ENCODE measurements around the gene MT4.
A peak's percentile ranks its signal among the peaks of the same experiment; 100 is the strongest.

MT4 gene

GRCh38 chr16:56605475-56605874 is 40.6 kb downstream of the MT4 start:
- no peak for DNase-seq

DNA sequence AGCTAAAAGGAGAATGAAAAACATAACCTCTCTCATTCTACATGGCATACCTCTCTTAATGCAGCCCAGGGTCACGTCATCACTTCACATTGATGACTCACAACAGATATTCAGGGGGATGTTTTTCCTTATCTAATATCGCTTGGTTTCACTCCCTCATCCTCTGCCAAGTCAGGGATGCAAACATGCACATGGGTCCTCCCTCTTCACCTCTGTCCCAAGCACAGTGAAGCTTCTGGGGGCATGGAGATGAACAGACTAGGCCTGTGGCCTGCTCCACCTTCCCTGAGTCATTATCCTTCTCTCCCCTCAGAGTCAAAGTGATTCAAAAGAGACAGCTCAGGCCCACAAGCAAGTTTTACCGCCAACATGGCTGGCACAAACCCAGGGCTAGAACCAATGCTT is 41.2 kb downstream of the MT4 start:
- no peak for DNase-seq

DNA sequence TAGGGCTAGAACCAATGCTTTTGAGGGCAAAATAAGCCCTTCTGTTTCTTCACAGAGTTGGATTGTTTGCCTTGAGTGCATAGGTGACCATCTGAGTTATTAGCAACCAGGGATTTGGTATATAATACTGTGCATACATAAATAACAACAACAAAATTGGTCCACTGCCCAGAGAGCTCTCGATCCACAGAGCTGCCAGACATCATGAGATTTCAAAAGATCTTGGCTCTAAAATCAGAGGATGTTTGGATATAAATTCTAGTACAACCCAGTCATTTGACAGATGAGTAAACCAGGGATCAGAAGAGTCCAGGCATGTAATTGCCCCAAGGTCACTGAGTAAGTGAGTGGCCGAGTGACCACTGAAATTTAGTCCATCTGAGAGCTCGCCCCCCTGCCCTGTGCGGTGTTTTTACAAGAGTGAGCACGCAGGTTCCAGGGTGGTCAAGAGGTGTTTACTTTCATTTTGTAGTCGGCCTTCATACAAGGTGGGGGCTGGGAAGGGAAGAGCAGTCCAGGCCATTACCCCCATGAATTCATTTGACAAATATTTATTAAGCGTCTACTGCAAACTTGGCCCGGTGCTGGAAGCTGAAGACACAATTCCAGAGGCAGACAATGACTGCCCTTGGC is 41.7 kb downstream of the MT4 start:
- no peak for DNase-seq

GRCh38 chr16:56607109-56607618 is 42.3 kb downstream of the MT4 start:
- no peak for DNase-seq

DNA sequence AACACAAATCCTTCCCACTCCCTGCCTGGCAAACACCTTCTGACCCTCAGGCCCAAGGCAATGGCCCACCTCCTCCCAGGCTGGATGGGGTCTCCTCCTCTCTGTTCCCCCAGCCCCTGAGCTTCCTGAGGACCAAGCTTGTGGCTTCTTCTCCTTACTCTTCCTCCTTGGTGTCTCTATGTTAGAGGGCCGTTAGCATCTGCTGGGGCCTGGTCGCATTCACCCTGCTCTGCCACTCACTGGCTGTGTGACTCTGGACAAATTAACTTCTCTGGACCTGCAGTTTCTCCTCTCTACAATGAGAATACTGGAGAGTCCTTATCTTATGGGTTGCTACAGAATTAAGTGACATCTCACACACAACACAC is 42.8 kb downstream of the MT4 start:
- DNase-seq, result no peak

DNA sequence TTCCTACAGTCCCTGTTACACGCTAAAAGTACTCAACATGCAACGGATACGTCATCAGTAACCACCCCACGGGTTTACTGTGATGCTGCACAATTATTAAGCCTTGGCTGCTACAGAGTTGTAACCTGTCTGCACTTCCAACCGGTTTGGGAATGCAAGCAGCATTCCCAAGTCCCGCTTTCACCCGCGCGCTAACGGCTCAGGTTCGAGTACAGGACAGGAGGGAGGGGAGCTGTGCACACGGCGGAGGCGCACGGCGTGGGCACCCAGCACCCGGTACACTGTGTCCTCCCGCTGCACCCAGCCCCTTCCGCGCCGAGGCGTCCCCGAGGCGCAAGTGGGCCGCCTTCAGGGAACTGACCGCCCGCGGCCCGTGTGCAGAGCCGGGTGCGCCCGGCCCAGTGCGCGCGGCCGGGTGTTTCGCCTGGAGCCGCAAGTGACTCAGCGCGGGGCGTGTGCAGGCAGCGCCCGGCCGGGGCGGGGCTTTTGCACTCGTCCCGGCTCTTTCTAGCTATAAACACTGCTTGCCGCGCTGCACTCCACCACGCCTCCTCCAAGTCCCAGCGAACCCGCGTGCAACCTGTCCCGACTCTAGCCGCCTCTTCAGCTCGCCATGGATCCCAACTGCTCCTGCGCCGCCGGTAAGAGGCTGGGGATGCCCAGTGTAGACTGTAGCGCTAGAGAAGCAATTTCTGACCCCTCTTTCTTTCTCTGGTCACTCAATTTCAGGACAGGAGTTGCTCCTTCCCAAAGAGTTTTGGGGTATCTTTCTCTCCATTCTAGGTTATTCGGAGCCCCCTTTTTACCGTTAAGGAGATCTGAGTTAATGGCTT is 43.4 kb downstream of the MT4 start, which contains the start of gene MT2A:
Gene MT2A, plus strand, starts transcription at position 542 of the 833 bp plus-strand sequence. Its CDS starts 72 bp downstream, at position 614.
- DNase-seq, result peak; percentile 84

GRCh38 chr16:56608876-56609462 is 44.1 kb downstream of the MT4 start:
- DNase-seq, result no peak

DNA sequence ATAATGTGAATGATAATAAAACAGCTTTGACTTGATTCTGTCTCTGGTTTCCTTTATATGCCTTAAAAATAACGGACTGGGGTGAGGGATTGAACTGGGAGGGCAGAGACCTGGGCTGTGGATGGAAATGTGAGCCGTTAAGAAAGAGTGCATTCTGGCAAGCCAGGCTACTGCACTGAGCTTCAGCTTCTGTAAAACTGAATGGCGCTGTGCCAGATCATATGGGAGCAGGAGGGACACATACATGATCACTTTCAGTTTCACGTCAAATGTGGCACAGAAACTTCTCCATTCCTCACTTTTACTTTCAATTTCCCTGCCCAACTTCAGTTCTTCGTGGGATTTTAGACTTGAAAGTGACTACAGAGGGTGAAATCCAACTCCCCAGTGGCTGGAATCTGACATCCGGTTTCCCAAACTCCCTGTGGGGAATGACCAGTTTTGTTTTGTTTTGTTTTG is 44.6 kb downstream of the MT4 start:
- DNase-seq, result peak; percentile 44

- DNase-seq, result peak; percentile 48
These were observed 45.2 kb downstream of the MT4 start for GRCh38 chr16:56610017-56610608.

DNA sequence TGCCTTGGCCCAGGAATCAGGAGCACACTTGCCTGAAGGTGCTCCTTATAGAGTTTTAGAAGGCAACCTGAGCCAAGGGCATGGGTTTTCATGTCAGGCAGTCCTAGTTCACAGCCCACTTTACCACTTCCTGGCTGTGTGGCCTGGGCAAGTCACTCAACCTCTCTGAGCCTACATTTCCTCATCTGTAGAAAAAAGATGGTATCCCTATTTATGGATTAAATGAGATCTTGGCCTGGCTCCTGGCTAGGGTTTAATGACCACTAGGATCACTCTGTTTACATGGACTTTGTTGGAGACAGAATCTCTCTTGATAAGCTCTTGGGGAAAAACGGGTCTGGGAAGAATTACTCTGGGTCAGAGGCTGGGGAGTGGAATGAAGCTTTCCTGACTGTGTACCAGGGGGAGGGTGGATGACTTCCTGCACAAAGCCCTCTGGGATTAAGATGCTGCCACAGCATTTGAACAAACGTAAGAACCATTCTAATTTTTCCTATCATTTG is 45.8 kb downstream of the MT4 start:
- DNase-seq, result no peak

GRCh38 chr16:56611281-56611833 is 46.5 kb downstream of the MT4 start:
- DNase-seq, result no peak

- no peak for DNase-seq
These were observed 48.8 kb downstream of the MT4 start for GRCh38 chr16:56613706-56614105.

DNA sequence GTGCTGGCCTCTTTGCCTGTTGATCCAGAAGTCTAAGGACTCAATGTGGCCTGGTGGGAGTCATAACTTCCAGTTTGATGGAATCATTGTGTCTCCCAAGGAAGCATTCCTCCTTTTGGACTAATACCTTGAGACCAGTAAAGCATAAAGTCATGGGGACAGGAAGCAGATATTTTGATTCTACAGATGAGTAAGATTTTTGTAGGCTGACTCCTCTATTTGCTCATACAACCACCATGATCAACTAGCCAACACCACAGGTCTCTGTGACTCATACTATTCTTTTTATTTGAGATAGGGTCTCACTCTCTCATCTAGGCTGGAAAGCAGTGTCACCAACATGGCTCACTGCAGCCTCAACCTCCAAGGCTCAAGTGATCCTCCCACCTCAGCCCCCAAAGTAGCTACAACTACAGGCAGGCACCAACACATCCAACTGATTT is 49.7 kb downstream of the MT4 start:
- DNase-seq, result no peak

DNA sequence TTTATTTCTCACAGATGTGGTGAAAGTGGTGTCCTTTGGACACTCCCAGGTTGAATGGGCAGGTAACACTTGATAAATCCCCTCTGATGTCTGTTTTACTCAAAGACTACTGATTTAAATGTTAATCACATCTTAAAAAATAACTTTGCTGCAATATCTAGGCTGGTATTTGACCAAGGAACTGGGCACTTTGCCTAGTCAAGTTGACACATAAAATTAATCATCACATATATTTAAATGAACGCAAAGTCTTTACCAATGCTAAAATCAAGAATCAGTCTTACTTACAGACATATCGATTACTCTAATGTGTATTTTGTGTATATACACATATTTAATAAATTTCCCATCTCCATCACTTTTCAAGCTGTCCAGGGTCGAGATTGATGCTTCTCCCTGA is 50.5 kb downstream of the MT4 start:
- DNase-seq, result no peak

DNA sequence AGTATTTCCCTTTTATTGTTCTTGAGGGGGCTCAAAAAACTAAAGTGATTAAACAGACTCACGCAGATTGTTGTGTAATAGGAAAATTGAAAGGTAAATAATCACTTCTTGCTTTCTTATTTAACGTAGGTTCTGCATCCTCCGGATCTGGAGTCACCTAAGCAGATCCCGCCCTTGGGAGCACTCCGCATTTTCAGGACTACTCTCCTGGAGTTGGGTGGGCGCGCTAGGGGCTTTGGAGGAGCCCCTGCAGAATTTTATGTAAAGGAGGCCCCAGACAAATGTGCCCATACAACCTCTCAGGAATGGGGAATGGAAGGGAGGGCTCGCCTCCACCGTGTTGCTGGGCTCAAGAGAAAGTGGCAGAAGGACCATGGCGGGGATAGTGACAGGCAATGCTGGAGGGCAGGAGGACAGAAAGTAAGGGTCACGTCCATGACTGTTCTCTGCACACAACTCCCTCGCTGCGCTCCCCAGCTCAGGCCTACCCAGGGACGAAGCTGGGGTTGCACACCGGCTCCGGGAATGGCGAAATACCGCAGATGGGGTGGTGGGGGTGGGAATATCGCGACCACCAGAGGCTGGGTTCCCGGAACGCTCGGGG is 51.8 kb downstream of the MT4 start:
- DNase-seq, result no peak

- no peak for DNase-seq
These were observed 52.6 kb downstream of the MT4 start for GRCh38 chr16:56617212-56618085.

- no peak for DNase-seq
These were observed 53.3 kb downstream of the MT4 start for GRCh38 chr16:56618138-56618537.

Measured in activated effector memory CD4-positive, alpha-beta T cell treated with Interleukin-2 at 50 U/mL for 16 hours (primary cell).